IMR-90 (cell line): Measurements from ENCODE around the gene CCR5AS.

Experiments used
- CTCF ChIP-seq: conservative IDR thresholded peaks from 2 replicates; pipeline ENCODE4 v1.5.1; 2012; ENCODE audit warnings: mild to moderate bottlenecking, low read depth, low read length, improper control_type of control experiment
- POLR2A ChIP-seq: IDR thresholded peaks from 2 replicates; pipeline ENCODE4 v1.6.1; 2012; ENCODE audit warnings: mild to moderate bottlenecking, low read depth, low read length

GRCh38 chr3:46406788-46407611, at the start of gene CCR5AS, which contains the start of gene CCRL2:
- TF ChIP-seq CTCF (no peak), POLR2A (no peak)
